Lung (tissue), 12 donors: ENCODE measurements around the gene RSRC1. TPM values are rescaled to one million over a fixed set of nuclear protein-coding genes. Genes with fewer than 3 reads are reported as not detected.
"Not testable (repeated sequence)": the region's sequence is repeated elsewhere in the genome, so short reads cannot be mapped to it uniquely, and the experiment has no call there.

ENCODE experiments used
- ATAC-seq: fragments of 200-7000 bp; cut with Tn5 transposase; one replicate; pipeline ENCODE4 v1.9.1; 2020; ENCODE audit warnings: moderate number of reproducible peaks; ENCODE audit not compliant: insufficient read depth, low FRiP score
- DNase-seq, 3 donors: peaks; one replicate each; pipeline ENCODE4 v3.0.0-alpha.2; 2013 to 2017
- H3K27ac ChIP-seq, 2 donors: one replicate each; pipeline ENCODE4 v1.5.1; 2013; ENCODE audit warnings: mild to moderate bottlenecking in 2 of 2, moderate library complexity in 2 of 2, control low read depth in 1 of 2, inconsistent platforms in 1 of 2, low read depth in 1 of 2, low read length in 1 of 2
- H3K27me3 ChIP-seq, 3 donors: one replicate each; pipeline ENCODE4 v1.5.1; 2013; ENCODE audit warnings: low read length in 2 of 3; ENCODE audit not compliant: control insufficient read depth in 3 of 3, insufficient read depth in 3 of 3
- H3K36me3 ChIP-seq, 4 donors: one replicate each; pipeline ENCODE4 v1.5.1; 2013; ENCODE audit warnings: low read length in 4 of 4, mild to moderate bottlenecking in 1 of 4, moderate library complexity in 1 of 4; ENCODE audit not compliant: control insufficient read depth in 4 of 4, insufficient read depth in 4 of 4
- H3K4me1 ChIP-seq, 5 donors: one replicate each; pipeline ENCODE4 v1.5.1; 2013; ENCODE audit warnings: low read length in 5 of 5, mild to moderate bottlenecking in 2 of 5, moderate library complexity in 1 of 5; ENCODE audit not compliant: control insufficient read depth in 5 of 5, insufficient read depth in 5 of 5
- H3K4me3 ChIP-seq: one replicate; pipeline ENCODE4 v1.5.1; 2013; ENCODE audit warnings: mild to moderate bottlenecking, control low read depth, moderate library complexity
- H3K9ac ChIP-seq, 2 donors: one replicate each; pipeline ENCODE4 v1.5.1; 2013; ENCODE audit warnings: low read length in 2 of 2, control low read depth in 1 of 2; ENCODE audit not compliant: insufficient read depth in 1 of 2
- H3K9me3 ChIP-seq, 4 donors: one replicate each; pipeline ENCODE4 v1.5.1; 2013; ENCODE audit warnings: low read length in 3 of 4, mild to moderate bottlenecking in 1 of 4, moderate library complexity in 1 of 4; ENCODE audit not compliant: control insufficient read depth in 4 of 4, insufficient read depth in 3 of 4
- WGBS, 2 donors: extraction: QIAGEN DNeasy Blood & Tissue Kit; methylation state at CpG; one replicate each; pipeline ENCODE4 v1.1.7; 2013; 5-methylcytosine and 5-hydroxymethylcytosine counted together
- polyA plus RNA-seq, 2 donors: library from polyadenylated mRNA; stranded (reverse); fragments of 200-250 nt; gene quantifications; one replicate each; pipeline ENCODE4 v1.2.1, GENCODE V29; 2013
- total RNA-seq, 2 donors: library from RNA; depleted of rRNA in 1 of 2; stranded (reverse); fragments of >200 nt in 1 of 2; gene quantifications; one replicate each; pipeline ENCODE4 v1.2.1, GENCODE V29; 2014 to 2021
- TF ChIP-seq, protein P1 (sequence below): IDR thresholded peaks from 2 replicates; pipeline ENCODE4 v1.5.1; 2012; ENCODE audit warnings: mild to moderate bottlenecking; ENCODE audit errors: control extremely low read depth, extremely low read depth
- donor health status: control.
- donor health status: control.
- donor health status: Bipolar disorder and iron deficiency.
- donor health status: healthy.
- donor health status: DM: yes; HTN: yes; CAD: no.

The RSRC1 gene
- total and polyA plus RNA-seq, 4 donors, result 9.1 to 53.5 (median 17.0) TPM

DNA sequence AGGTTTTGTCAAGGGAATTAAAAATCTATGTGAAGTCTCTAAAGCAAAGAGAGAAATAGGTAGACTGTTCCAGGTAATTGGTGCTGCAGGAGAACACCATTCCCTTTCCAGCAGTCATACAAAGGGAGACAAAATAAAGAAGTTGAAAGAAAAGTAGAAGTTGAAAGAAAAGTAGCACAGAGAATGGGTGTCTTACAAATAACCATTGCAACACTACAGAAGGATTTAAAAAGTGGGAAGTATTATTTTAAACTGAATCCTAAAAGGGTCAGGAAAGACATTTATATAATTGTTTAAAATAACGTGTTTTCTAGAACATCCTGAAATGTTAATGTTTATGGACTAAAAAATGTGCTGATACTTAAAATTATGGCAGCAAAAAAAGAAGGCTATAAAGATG, 223.8 kb downstream of the RSRC1 start:
- 28 to 62% methylated on average over 1 of the region's 1 CpG for WGBS, 2 donors
- DNase-seq (no peak), ATAC-seq (no peak)
- H3K9me3 ChIP-seq, result no peaks in the 10 kb centered on the region
- no peaks in the 10 kb centered on the region for H3K27me3 ChIP-seq
- H3K9ac ChIP-seq, result no peak overlapping the region
- TF ChIP-seq, protein P1, sequence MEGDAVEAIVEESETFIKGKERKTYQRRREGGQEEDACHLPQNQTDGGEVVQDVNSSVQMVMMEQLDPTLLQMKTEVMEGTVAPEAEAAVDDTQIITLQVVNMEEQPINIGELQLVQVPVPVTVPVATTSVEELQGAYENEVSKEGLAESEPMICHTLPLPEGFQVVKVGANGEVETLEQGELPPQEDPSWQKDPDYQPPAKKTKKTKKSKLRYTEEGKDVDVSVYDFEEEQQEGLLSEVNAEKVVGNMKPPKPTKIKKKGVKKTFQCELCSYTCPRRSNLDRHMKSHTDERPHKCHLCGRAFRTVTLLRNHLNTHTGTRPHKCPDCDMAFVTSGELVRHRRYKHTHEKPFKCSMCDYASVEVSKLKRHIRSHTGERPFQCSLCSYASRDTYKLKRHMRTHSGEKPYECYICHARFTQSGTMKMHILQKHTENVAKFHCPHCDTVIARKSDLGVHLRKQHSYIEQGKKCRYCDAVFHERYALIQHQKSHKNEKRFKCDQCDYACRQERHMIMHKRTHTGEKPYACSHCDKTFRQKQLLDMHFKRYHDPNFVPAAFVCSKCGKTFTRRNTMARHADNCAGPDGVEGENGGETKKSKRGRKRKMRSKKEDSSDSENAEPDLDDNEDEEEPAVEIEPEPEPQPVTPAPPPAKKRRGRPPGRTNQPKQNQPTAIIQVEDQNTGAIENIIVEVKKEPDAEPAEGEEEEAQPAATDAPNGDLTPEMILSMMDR, result no peak
- H3K27ac ChIP-seq, result no peak overlapping the region
- H3K4me3 ChIP-seq, result no peak overlapping the region
- no peaks in the 10 kb centered on the region for H3K4me1 ChIP-seq
- H3K36me3 ChIP-seq, result peaks cover 0 to 3% (median 0%) of the 10 kb centered on the region in 4 donors

DNA sequence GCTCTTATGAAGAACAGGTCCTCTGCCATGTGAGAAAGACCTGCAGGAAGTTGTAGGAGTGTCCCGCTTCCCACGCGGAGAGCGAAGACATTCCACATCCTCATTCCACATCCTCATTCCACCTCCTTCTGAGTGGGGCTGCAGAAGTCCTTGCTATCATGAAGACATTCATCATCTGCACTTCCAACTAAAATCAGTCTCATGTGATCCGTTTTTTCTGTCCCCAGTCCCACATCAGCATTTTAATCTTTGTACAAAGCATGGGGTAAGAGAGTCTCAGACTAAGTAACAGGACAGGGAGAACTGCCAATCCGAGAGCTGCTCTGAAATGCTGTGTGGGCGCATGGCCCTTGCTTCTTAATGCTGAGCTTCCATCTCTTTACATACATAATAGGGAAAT, 227.2 kb downstream of the RSRC1 start:
- Histone ChIP-seq H3K27ac (no peak overlapping the region), H3K4me1 (peaks cover 0 to 2% (median 0%) of the 10 kb centered on the region in 5 donors), H3K4me3 (no peak overlapping the region), H3K9ac (no peak overlapping the region), H3K27me3 (no peaks in the 10 kb centered on the region), H3K36me3 (peaks cover 0 to 3% (median 0%) of the 10 kb centered on the region in 4 donors), H3K9me3 (no peaks in the 10 kb centered on the region)
- TF ChIP-seq, protein P1, result no peak
- WGBS, 2 donors, result 80 to 91% methylated on average over 7 of the region's 7 CpGs
- no peak for DNase-seq
- ATAC-seq, result peak; percentile 58

DNA sequence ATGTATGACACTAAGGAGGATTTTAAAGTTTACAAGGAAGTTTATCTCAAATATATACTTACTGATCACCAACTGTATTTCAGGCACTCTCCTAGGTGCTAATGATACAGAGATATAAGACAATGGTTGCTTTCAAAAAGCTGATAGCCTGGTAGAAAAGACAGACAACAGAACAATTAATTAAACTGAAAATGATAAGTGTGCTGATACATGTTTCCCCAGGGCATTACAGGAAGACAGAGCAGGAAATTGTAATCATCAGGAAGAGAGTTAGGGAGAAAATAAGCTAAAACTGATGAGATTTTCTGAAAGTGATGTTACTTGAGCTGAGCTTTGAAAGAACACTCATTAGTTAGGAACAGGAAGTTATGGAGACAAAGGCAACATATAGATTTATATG, 229.7 kb downstream of the RSRC1 start:
- H3K27me3 ChIP-seq, result no peaks in the 10 kb centered on the region
- peak in 1 of 3 donors; percentile 1 for DNase-seq
- no peak overlapping the region for H3K4me3 ChIP-seq
- TF ChIP-seq, protein P1, result no peak
- no peak for ATAC-seq
- peaks cover 0 to 2% (median 0%) of the 10 kb centered on the region in 5 donors for H3K4me1 ChIP-seq
- H3K9ac ChIP-seq, result no peak overlapping the region
- peaks cover 0 to 3% (median 0%) of the 10 kb centered on the region in 4 donors for H3K36me3 ChIP-seq
- H3K9me3 ChIP-seq, result no peaks in the 10 kb centered on the region
- no peak overlapping the region for H3K27ac ChIP-seq

- H3K27me3 ChIP-seq, H3K27ac ChIP-seq, H3K9ac ChIP-seq, H3K4me3 ChIP-seq, H3K4me1 ChIP-seq, ATAC-seq, H3K36me3 ChIP-seq, H3K9me3 ChIP-seq, DNase-seq: not testable (repeated sequence)
- WGBS, 2 donors, result 97 to 99% methylated on average over 2 of the region's 2 CpGs
Observed at GRCh38 chr3:158340951-158341350, 231.1 kb downstream of the RSRC1 start.
